ENCODE data around the gene GNMT. TPM values are rescaled to one million over a fixed set of nuclear protein-coding genes. Genes with fewer than 3 reads are reported as not detected.

GNMT gene
- polyA plus RNA-seq, 1 of the 3 experiments (the other 2 are of a cell fraction), result 2.0 TPM

- Histone ChIP-seq H3K4me1 (ENCODE audit: control insufficient read depth in 1 of 2, insufficient read depth in 2 of 2, low read depth in 1 of 2, low read length in 1 of 2) (peaks cover 0 to 15% of the 10 kb centered on the region in 2 experiments; a peak in 1 of 4 replicates), H3K36me3 (replicated peaks in 1 of 2; ENCODE audit: control insufficient read depth in 1 of 2, insufficient read depth in 2 of 2, low read length in 1 of 2) (peaks cover 28 to 40% of the 10 kb centered on the region in 2 experiments), H3K9me3 (no peaks in the 10 kb centered on the region), H3K27ac (ENCODE audit: low read depth in 2 of 2, low read length in 1 of 2) (no peak overlapping the region), H3K9ac (no peak overlapping the region), H3K9me2 (no peaks in the 10 kb centered on the region), H2AFZ (ENCODE audit: low read depth) (no peak overlapping the region), H3K4me2 (0 out of 2 replicates have a peak overlapping the region, but pooled peaks have one; percentile 6), H4K20me1 (ENCODE audit: insufficient read depth) (no peaks in the 10 kb centered on the region; the same call in 1 of the 2 replicates), H3K79me2 (ENCODE audit: insufficient read depth) (peaks cover 51% of the 10 kb centered on the region), H3F3A (replicated peaks; ENCODE audit: insufficient read depth) (peaks cover 31% of the 10 kb centered on the region), H3K4me3 (ENCODE audit: low read depth in 2 of 2, low read length in 1 of 2) (no peak overlapping the region), H3K27me3 (ENCODE audit: insufficient read depth) (no peaks in the 10 kb centered on the region)
- no peak for DNase-seq
- 95% methylated on average over 3 of the region's 3 CpGs for WGBS (ENCODE audit: low lambda C conversion rate)
- CTCF ChIA-PET, result no interaction called here
- no peak for TF ChIP-seq ELF1 (IDR thresholded peaks at IDR 0.05)
- TF ChIP-seq, protein P1, sequence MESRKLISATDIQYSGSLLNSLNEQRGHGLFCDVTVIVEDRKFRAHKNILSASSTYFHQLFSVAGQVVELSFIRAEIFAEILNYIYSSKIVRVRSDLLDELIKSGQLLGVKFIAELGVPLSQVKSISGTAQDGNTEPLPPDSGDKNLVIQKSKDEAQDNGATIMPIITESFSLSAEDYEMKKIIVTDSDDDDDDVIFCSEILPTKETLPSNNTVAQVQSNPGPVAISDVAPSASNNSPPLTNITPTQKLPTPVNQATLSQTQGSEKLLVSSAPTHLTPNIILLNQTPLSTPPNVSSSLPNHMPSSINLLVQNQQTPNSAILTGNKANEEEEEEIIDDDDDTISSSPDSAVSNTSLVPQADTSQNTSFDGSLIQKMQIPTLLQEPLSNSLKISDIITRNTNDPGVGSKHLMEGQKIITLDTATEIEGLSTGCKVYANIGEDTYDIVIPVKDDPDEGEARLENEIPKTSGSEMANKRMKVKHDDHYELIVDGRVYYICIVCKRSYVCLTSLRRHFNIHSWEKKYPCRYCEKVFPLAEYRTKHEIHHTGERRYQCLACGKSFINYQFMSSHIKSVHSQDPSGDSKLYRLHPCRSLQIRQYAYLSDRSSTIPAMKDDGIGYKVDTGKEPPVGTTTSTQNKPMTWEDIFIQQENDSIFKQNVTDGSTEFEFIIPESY (IDR thresholded peaks at IDR 0.05; ENCODE audit: borderline replicate concordance, low read depth), result no peak
- no peak for TF ChIP-seq NRF1 (IDR thresholded peaks at IDR 0.05; ENCODE audit: low read depth, low read length)
- TF ChIP-seq, protein P2, sequence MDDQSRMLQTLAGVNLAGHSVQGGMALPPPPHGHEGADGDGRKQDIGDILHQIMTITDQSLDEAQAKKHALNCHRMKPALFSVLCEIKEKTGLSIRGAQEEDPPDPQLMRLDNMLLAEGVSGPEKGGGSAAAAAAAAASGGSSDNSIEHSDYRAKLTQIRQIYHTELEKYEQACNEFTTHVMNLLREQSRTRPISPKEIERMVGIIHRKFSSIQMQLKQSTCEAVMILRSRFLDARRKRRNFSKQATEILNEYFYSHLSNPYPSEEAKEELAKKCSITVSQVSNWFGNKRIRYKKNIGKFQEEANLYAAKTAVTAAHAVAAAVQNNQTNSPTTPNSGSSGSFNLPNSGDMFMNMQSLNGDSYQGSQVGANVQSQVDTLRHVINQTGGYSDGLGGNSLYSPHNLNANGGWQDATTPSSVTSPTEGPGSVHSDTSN (IDR thresholded peaks at IDR 0.05), result no peak
- TF ChIP-seq RCOR1 (IDR thresholded peaks at IDR 0.05; ENCODE audit: low read length), result no peak
- TF ChIP-seq EP300 (IDR thresholded peaks at IDR 0.05; ENCODE audit: borderline replicate concordance in 1 of 2, low read depth in 1 of 2, low read length in 1 of 2), result no peak
- no peak for TF ChIP-seq TCF12 (IDR thresholded peaks at IDR 0.05)
- POLR2A ChIA-PET, result no interaction called here
These were observed 27.3 kb upstream of the GNMT start for GRCh38 chr6:42933205-42933604.

DNA sequence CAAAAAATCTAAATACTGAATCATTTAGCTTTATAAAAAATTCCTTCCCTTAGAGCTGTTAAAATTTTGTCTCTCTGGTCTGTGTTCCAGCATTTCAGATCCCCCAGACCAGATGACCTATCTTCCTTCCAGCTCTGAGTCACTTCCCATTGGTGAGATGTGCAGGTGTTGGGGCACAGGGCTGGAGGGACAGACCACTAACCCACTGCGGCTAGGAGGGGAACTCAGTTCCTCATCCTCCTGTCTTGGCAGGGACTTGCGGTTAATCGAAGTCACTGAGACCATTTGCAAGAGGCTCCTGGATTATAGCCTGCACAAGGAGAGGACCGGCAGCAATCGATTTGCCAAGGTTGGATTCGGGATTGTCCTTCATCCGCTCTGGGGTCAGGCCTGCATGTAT is 25.2 kb upstream of the GNMT start:
- H3K36me3 ChIP-seq (replicated peaks in 1 of 2; ENCODE audit: control insufficient read depth in 1 of 2, insufficient read depth in 2 of 2, low read length in 1 of 2), result peaks cover 37 to 40% of the 10 kb centered on the region in 2 experiments
- no peaks in the 10 kb centered on the region for H3K9me2 ChIP-seq
- H3K4me1 ChIP-seq (ENCODE audit: control insufficient read depth in 1 of 2, insufficient read depth in 2 of 2, low read depth in 1 of 2, low read length in 1 of 2), result peaks cover 0 to 15% of the 10 kb centered on the region in 2 experiments; a peak in 1 of 4 replicates
- H3K27ac ChIP-seq (ENCODE audit: low read depth in 2 of 2, low read length in 1 of 2), result no peak overlapping the region
- TF ChIP-seq ELF1 (IDR thresholded peaks at IDR 0.05) (no peak), GATA2 (CRISPR knock-in tag; IDR thresholded peaks at IDR 0.05) (no peak), TAF1 (IDR thresholded peaks at IDR 0.05; ENCODE audit: borderline replicate concordance, low read depth, low read length) (no peak), NRF1 (IDR thresholded peaks at IDR 0.05; ENCODE audit: low read depth, low read length) (no peak), FOSL2 (IDR thresholded peaks at IDR 0.05; ENCODE audit: borderline replicate concordance, low read depth) (no peak), IRF3 (IDR thresholded peaks at IDR 0.05; ENCODE audit: low read depth, low read length) (no peak), TEAD4 (IDR thresholded peaks at IDR 0.05; ENCODE audit: borderline replicate concordance, insufficient read depth) (no peak), EZH2phosphoT487 (IDR thresholded peaks at IDR 0.05; ENCODE audit: borderline replicate concordance, low read depth) (no peak), EP300 (IDR thresholded peaks at IDR 0.05; ENCODE audit: borderline replicate concordance in 1 of 2, low read depth in 1 of 2, low read length in 1 of 2) (no peak), REST (IDR thresholded peaks at IDR 0.05; ENCODE audit: low read depth, low read length) (no peak), GABPA (IDR thresholded peaks at IDR 0.05; ENCODE audit: low read depth) (no peak)
- TF ChIP-seq, protein P2 (IDR thresholded peaks at IDR 0.05), result no peak
- H3K79me2 ChIP-seq (ENCODE audit: insufficient read depth), result peaks cover 47% of the 10 kb centered on the region
- H3K9me3 ChIP-seq, result no peaks in the 10 kb centered on the region
- no peaks in the 10 kb centered on the region; the same call in 1 of the 2 replicates for H4K20me1 ChIP-seq (ENCODE audit: insufficient read depth)
- H3K4me2 ChIP-seq, result no peak overlapping the region
- peaks cover 13% of the 10 kb centered on the region for H3F3A ChIP-seq (replicated peaks; ENCODE audit: insufficient read depth)
- POLR2A ChIA-PET, result interaction anchor here (1.0 kb wide), 1 partner anchor 43 kb away, joined by 3 read pairs; the partner anchor contains the start of gene PEX6
- WGBS (ENCODE audit: low lambda C conversion rate), result 90% methylated on average over 3 of the region's 7 CpGs
- CTCF ChIA-PET, result no interaction called here
- no peak overlapping the region for H2AFZ ChIP-seq (ENCODE audit: low read depth)
- no peak overlapping the region for H3K9ac ChIP-seq
- H3K27me3 ChIP-seq (ENCODE audit: insufficient read depth), result no peaks in the 10 kb centered on the region
- H3K4me3 ChIP-seq (ENCODE audit: low read depth in 2 of 2, low read length in 1 of 2), result no peak overlapping the region
- DNase-seq, result no peak

Measured in SK-N-SH (cell line).